ENCODE results near the gene PLCL2.
A peak's percentile ranks its signal among the peaks of the same experiment; 100 is the strongest.

The PLCL2 gene

DNA sequence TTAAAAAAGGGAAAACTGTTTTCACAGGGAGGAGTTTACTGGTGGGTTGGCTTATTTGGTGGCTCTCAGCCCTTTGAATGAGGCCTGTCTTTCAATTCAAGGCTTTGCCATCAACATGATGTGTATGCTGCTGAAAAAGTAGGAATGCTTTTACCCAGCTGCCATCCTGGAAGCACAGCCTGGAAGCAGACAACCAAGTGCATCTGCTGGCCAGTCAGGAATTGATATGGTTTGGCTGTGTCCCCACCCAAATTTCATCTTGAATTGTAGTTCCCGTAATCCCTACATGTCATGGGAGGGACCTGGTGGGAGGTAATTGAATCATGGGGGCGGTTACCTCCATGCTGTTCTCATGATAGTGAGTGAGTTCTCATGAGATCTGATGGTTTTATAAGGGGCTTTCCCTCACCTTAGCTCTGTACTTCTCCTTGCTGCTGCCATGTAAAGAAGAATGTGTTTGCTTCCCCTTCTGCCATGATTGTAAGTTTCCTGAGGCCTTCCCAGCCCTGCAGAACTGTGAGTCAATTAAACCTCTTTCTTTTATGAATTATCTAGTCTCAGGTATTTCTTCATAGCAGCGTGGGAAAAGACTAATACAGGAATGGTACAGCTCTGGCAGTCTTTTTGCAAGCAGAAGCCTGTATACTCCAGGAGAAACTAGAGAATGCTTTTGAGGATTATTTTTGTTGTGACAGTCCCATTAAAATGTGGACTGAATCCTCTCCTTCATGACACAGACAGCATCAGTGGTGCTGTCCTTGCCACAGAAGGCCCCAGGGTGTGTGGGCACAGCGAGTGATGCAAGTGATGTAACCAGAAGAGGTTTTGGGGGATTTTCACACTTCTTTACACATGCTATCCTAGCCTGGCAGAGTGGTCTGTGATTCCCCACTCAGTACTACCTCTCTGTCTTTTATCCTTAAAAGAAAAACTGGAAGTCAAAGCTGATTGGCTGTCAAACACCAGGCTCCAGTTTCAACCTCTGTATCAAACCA, 20.0 kb downstream of the PLCL2 start:
- Histone ChIP-seq H3K36me3 (ENCODE audit: insufficient read depth, low read length) (no peaks in the 10 kb centered on the region), H3F3A (ENCODE audit: insufficient read depth, low read length) (no peaks in the 10 kb centered on the region), H3K9me3 (ENCODE audit: low read length) (no peaks in the 10 kb centered on the region), H4K20me1 (ENCODE audit: insufficient read depth, low read length) (no peaks in the 10 kb centered on the region), H3K79me2 (ENCODE audit: insufficient read depth, low read length) (peaks cover 98% of the 10 kb centered on the region), H3K4me2 (ENCODE audit: low read length) (0 out of 2 replicates have a peak overlapping the region, but pooled peaks have one; percentile 18), H3K4me1 (ENCODE audit: insufficient read depth, low read length, severe bottlenecking) (peaks cover 96% of the 10 kb centered on the region), H3K9me2 (ENCODE audit: low read depth, low read length) (no peaks in the 10 kb centered on the region), H3K9ac (ENCODE audit: low read length) (no peak overlapping the region), H3K27me3 (ENCODE audit: insufficient read depth, low read length) (no peaks in the 10 kb centered on the region), H3K27ac (ENCODE audit: low read depth, low read length, poor library complexity, severe bottlenecking) (peak overlapping the region; percentile 66), H3K4me3 (ENCODE audit: low read depth, low read length, poor library complexity, severe bottlenecking) (no peak overlapping the region), H2AFZ (ENCODE audit: low read length) (no peak overlapping the region)
- TF ChIP-seq CTCF (IDR thresholded peaks at IDR 0.05; ENCODE audit: low read length) (no peak), EZH2 (IDR thresholded peaks at IDR 0.05; ENCODE audit: borderline replicate concordance, low read length) (no peak)

- Histone ChIP-seq H3K9me2 (ENCODE audit: low read depth, low read length) (no peaks in the 10 kb centered on the region), H3K27ac (ENCODE audit: low read depth, low read length, poor library complexity, severe bottlenecking) (peak overlapping the region; percentile 66), H3K27me3 (ENCODE audit: insufficient read depth, low read length) (no peaks in the 10 kb centered on the region), H3K4me2 (ENCODE audit: low read length) (0 out of 2 replicates have a peak overlapping the region, but pooled peaks have one; percentile 21), H3K4me3 (ENCODE audit: low read depth, low read length, poor library complexity, severe bottlenecking) (no peak overlapping the region), H4K20me1 (ENCODE audit: insufficient read depth, low read length) (no peaks in the 10 kb centered on the region), H2AFZ (ENCODE audit: low read length) (no peak overlapping the region), H3K36me3 (ENCODE audit: insufficient read depth, low read length) (0 out of 2 replicates have a peak, but pooled peaks cover 6% of the 10 kb centered on the region), H3F3A (ENCODE audit: insufficient read depth, low read length) (no peaks in the 10 kb centered on the region), H3K79me2 (ENCODE audit: insufficient read depth, low read length) (peaks cover 98% of the 10 kb centered on the region), H3K4me1 (ENCODE audit: insufficient read depth, low read length, severe bottlenecking) (peaks cover 92% of the 10 kb centered on the region), H3K9me3 (ENCODE audit: low read length) (no peaks in the 10 kb centered on the region), H3K9ac (ENCODE audit: low read length) (no peak overlapping the region)
- TF ChIP-seq EZH2 (IDR thresholded peaks at IDR 0.05; ENCODE audit: borderline replicate concordance, low read length) (no peak), CTCF (IDR thresholded peaks at IDR 0.05; ENCODE audit: low read length) (no peak)
Observed at GRCh38 chr3:16905704-16906103, 20.9 kb downstream of the PLCL2 start.

- Histone ChIP-seq H3F3A (ENCODE audit: insufficient read depth, low read length) (peaks cover 2% of the 10 kb centered on the region), H3K4me3 (ENCODE audit: low read depth, low read length, poor library complexity, severe bottlenecking) (no peak overlapping the region), H3K27me3 (ENCODE audit: insufficient read depth, low read length) (no peaks in the 10 kb centered on the region), H4K20me1 (ENCODE audit: insufficient read depth, low read length) (no peaks in the 10 kb centered on the region), H3K27ac (ENCODE audit: low read depth, low read length, poor library complexity, severe bottlenecking) (peak overlapping the region; percentile 40), H3K9ac (ENCODE audit: low read length) (0 out of 2 replicates have a peak overlapping the region, but pooled peaks have one; percentile 12), H3K9me2 (ENCODE audit: low read depth, low read length) (no peaks in the 10 kb centered on the region), H3K36me3 (ENCODE audit: insufficient read depth, low read length) (0 out of 2 replicates have a peak, but pooled peaks cover 6% of the 10 kb centered on the region), H2AFZ (ENCODE audit: low read length) (no peak overlapping the region), H3K79me2 (ENCODE audit: insufficient read depth, low read length) (peaks cover 98% of the 10 kb centered on the region), H3K4me1 (ENCODE audit: insufficient read depth, low read length, severe bottlenecking) (peaks cover 92% of the 10 kb centered on the region), H3K9me3 (ENCODE audit: low read length) (no peaks in the 10 kb centered on the region), H3K4me2 (ENCODE audit: low read length) (peak overlapping the region; percentile 37)
- TF ChIP-seq EZH2 (IDR thresholded peaks at IDR 0.05; ENCODE audit: borderline replicate concordance, low read length) (no peak), CTCF (IDR thresholded peaks at IDR 0.05; ENCODE audit: low read length) (no peak)
Observed at GRCh38 chr3:16906682-16907081, 21.9 kb downstream of the PLCL2 start.

All from OCI-LY1 (cell line).